A549 treated with GW870086 at 1 μM for 4 hours (cell line): ENCODE results near the gene KLK15. TPM values are rescaled to one million over a fixed set of nuclear protein-coding genes. Genes with fewer than 3 reads are reported as not detected.

ENCODE experiments used
- total RNA-seq: library from RNA; stranded (reverse); fragments of 200-300 nt; extraction: Qiagen RNA extraction; gene quantifications from 5 replicates; pipeline ENCODE4 v1.2.3, GENCODE V29; 2022; ENCODE audit warnings: low read depth

KLK15 gene
- not detected in 5 replicates for total RNA-seq

GRCh38 chr19:50833117-50833801, at the start of gene KLK15:
Gene KLK15 (minus strand): TSS chr19:50833574. CDS start chr19:50831492, 2,082 bp downstream.

GRCh38 chr19:50873056-50873455, 39.7 kb upstream of the KLK15 start, which contains the start of gene KLK2:
Gene KLK2 (plus strand): TSS chr19:50873439. CDS start chr19:50873474, 35 bp downstream.

GRCh38 chr19:50854636-50855410, 21.4 kb upstream of the KLK15 start, which contains the start of gene KLK3:
Gene KLK3 (plus strand): TSS chr19:50854915. CDS start chr19:50854956, 41 bp downstream.

GRCh38 chr19:50823389-50824042, 9.9 kb downstream of the KLK15 start, which contains the start of gene KLK1:
Gene KLK1 (minus strand): TSS chr19:50823787. CDS start chr19:50823748, 39 bp downstream.

GRCh38 chr19:50790396-50790795, 43.0 kb downstream of the KLK15 start, which contains the start of gene ACP4:
Gene ACP4 (plus strand): TSS chr19:50790415. CDS start chr19:50790415, 0 bp downstream.

Other genes starting within 250 kb of the KLK15 start
- gene SYT3, start 193.7 kb downstream of the KLK15 start, total RNA-seq, result 0.29 to 0.74 TPM (median 0.53 TPM) in 5 replicates
- gene C19orf81, start 184.1 kb downstream of the KLK15 start, total RNA-seq, result 4.3 to 11.4 TPM (median 10.5 TPM) in 5 replicates
- 0.16 to 0.46 TPM (median 0.33 TPM) in 4 of 5 replicates, not detected in the other for gene SHANK1, start 113.8 kb downstream of the KLK15 start, total RNA-seq
- 6.0 to 10.5 TPM (median 9.2 TPM) in 5 replicates for gene CLEC11A, start 110.2 kb downstream of the KLK15 start, total RNA-seq
- gene GPR32, start 63.1 kb downstream of the KLK15 start, total RNA-seq, result not detected in 5 replicates
- gene ACP4, start 43.2 kb downstream of the KLK15 start, total RNA-seq, result not detected in 5 replicates
- gene KLK1, start 9.8 kb downstream of the KLK15 start, total RNA-seq, result 0.16 to 0.46 TPM (median 0.17 TPM) in 3 of 5 replicates, not detected in the others
- 0.17 TPM in 1 of 5 replicates, not detected in the others for gene KLK3, start 21.3 kb upstream of the KLK15 start, total RNA-seq
- 0.14 to 0.17 TPM in 2 of 5 replicates, not detected in the others for gene KLK2, start 39.9 kb upstream of the KLK15 start, total RNA-seq
- gene KLK4, start 77.8 kb upstream of the KLK15 start, total RNA-seq, result 0.19 to 0.61 TPM (median 0.43 TPM) in 3 of 5 replicates, not detected in the others
- 0.09 TPM in 1 of 5 replicates, not detected in the others for gene KLK5, start 119.5 kb upstream of the KLK15 start, total RNA-seq
- gene KLK6, start 136.0 kb upstream of the KLK15 start, total RNA-seq, result 0.15 to 1.5 TPM (median 0.28 TPM) in 5 replicates
- not detected in 5 replicates for gene KLK7, start 150.3 kb upstream of the KLK15 start, total RNA-seq
- gene KLK8, start 168.0 kb upstream of the KLK15 start, total RNA-seq, result not detected in 5 replicates
- gene KLK10, start 186.1 kb upstream of the KLK15 start, total RNA-seq, result 0.32 to 0.98 TPM (median 0.45 TPM) in 5 replicates
- gene KLK11, start 193.0 kb upstream of the KLK15 start, total RNA-seq, result 0.63 TPM in 1 of 5 replicates, not detected in the others
- not detected in 5 replicates for gene KLK12, start 201.4 kb upstream of the KLK15 start, total RNA-seq
- 0.18 TPM in 1 of 5 replicates, not detected in the others for gene KLK13, start 231.5 kb upstream of the KLK15 start, total RNA-seq
- 0.32 to 0.71 TPM (median 0.42 TPM) in 5 replicates for gene KLK14, start 249.3 kb upstream of the KLK15 start, total RNA-seq